Measurements from ENCODE around the gene NSMF.
A peak's percentile ranks its signal among the peaks of the same experiment; 100 is the strongest.

Gene NSMF

GRCh38 chr9:137427454-137428310 is 31.5 kb downstream of the NSMF start:
- no peaks in the 10 kb centered on the region for H3K9me3 Mint-ChIP-seq
- H3K4me1 Mint-ChIP-seq, result peaks cover 5% of the 10 kb centered on the region
- H3K4me3 Mint-ChIP-seq, result no peak overlapping the region
- no peak overlapping the region for H3K27ac Mint-ChIP-seq
- no peaks in the 10 kb centered on the region for H3K27me3 Mint-ChIP-seq
- no peaks in the 10 kb centered on the region for H3K36me3 Mint-ChIP-seq

DNA sequence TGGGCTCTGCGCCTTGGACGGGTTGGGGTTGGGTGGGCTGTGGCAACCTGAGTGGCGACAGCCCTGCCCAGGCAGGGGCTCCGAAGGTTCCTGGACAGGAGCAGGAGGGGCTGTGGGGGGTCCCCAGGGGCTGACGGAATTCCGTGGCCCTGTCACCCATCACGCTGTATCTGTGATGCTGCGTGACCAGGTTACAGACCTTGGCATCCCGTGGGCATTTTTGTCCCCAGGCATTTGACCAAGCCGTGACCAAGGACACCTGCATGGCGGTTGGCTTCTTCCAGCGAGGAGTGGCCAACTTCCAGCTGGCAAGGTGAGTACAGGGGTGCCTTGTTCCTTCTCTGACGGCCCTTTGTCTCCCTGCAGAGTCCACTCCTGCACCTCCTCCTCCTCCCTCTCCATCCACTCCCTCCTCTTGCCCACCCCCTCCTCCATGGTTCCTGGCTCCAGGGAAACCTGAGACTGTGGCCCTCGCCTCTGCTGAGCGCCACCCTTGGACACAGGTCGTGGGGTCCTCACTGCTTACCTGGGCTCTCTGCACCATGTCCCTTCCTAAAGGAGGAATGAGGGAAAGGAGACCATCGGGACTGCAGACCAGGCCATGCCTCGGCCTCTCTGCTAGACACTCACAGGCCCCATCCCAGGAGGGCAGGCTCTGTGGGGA is 33.0 kb downstream of the NSMF start:
- H3K9me3 Mint-ChIP-seq, result no peaks in the 10 kb centered on the region

GRCh38 chr9:137423514-137424291 is 35.4 kb downstream of the NSMF start:
- no peaks in the 10 kb centered on the region for H3K36me3 Mint-ChIP-seq
- no peaks in the 10 kb centered on the region for H3K27me3 Mint-ChIP-seq
- no peak overlapping the region for H3K27ac Mint-ChIP-seq
- peak overlapping the region; percentile 81 for H3K4me3 Mint-ChIP-seq
- peaks cover 12% of the 10 kb centered on the region for H3K4me1 Mint-ChIP-seq
- H3K9me3 Mint-ChIP-seq, result no peaks in the 10 kb centered on the region

More for the DNA sequence above, 33.0 kb downstream of the NSMF start:
- Mint-ChIP-seq H3K27ac (no peak overlapping the region), H3K27me3 (no peaks in the 10 kb centered on the region), H3K4me1 (peaks cover 12% of the 10 kb centered on the region), H3K36me3 (no peaks in the 10 kb centered on the region), H3K4me3 (no peak overlapping the region)

DNA sequence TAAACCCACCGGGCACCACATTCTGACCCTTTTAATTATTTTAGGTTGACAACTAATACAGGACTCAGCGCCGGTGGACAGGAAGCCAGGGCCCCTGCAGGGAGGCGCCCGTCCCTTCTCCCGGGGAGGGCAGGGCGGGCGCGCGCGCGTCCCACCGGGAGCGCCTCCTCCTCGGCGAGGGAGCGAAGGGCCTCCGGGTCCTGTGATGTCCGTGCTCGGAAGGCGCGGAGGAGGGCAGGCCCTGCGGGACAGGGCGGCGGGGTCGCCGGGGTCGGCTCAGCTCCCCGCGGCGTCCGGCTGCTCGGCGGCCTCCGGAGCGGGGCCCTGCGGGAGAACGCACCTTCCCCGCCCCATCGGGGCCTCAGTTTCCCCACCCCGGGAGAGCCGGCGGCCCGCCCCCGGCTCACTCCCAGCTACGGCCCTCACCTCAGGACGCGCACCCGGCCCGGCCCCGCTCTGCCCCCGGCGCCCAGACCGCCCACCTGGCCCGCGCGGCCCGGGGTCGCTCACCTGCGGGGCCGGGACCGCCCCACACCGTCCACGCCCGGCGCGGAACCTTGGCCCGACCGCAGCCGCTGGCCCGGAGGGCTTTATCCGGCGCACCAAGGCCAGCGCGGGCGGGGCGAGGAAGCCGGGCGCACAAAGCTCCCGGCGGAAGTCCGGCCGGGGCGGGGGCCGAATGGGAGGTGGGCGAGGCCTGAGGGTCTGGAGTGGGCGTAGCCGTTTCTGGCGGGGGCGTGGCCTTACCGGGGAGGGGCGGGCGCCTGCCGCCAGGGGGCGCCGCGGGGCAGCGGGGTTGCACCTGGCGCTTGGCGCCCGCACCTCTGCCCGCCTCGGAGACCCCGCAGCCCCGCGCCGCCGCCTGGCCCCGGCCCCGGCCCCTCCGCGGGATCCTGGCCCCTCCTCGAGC is 36.3 kb downstream of the NSMF start, which contains the start of the genes EXD3 and NOXA1:
EXD3 (minus strand) TSS at position 559 of the 910 bp plus-strand sequence. CDS start 27,805 bp downstream, outside the sequence.
NOXA1 (plus strand) TSS at position 790 of the 910 bp plus-strand sequence. CDS start 137 bp downstream, outside the sequence.
- Mint-ChIP-seq H3K4me3 (peak within 1 kb of the TSS; percentile 84), H3K4me1 (peaks cover 12% of the 10 kb centered on the region), H3K27ac (no peak within 1 kb of the TSS), H3K36me3 (no peaks in the 10 kb centered on the region), H3K27me3 (no peaks in the 10 kb centered on the region), H3K9me3 (no peaks in the 10 kb centered on the region)

GRCh38 chr9:137421838-137422603 is 37.1 kb downstream of the NSMF start:
- Mint-ChIP-seq H3K9me3 (no peaks in the 10 kb centered on the region), H3K4me3 (peak overlapping the region; percentile 84), H3K27me3 (no peaks in the 10 kb centered on the region), H3K4me1 (peaks cover 12% of the 10 kb centered on the region), H3K27ac (no peak overlapping the region), H3K36me3 (no peaks in the 10 kb centered on the region)

DNA sequence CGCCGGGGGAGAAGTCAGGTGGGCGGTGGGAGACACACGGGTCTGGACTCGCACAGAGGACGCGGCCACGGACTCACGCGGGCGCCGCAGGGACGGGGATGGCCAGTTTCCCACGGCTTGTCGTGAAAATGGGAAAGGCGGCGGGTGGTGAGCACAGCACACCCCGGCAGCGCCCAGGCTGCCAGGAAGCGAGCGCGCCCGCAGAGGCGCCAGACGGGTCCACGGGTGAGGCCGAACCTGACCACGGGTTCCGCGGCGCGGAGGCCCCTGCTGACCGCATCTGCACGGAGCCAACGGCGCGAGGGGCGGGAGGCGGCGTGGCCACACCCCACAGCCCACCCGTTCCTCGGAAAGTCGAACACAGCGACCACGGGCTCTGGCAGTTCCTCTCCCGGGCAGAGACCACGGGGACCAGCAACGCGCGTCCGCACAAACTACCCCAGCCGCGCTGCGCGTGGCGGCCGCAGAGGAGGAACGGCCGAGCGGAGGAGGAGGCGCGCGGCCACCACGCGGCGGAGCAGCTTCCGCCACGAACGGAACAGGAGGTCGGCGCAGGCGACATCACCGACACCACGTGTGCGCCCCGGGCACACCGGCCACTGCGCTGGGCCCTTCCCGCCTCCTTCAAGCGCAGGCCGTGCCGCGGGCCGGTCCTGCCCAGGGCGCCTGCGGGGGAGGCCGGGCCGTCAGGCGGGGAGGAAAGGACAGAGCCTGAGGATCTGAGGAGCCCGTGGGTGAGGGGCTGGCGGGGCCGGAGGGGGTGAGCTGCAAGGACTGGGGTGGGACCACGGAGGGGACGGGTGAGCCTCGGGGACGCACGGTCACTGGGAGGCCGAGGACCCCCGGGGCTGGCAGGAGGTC is 41.7 kb downstream of the NSMF start:
- H3K4me3 Mint-ChIP-seq, result peak overlapping the region; percentile 23
- peaks cover 12% of the 10 kb centered on the region for H3K4me1 Mint-ChIP-seq
- no peaks in the 10 kb centered on the region for H3K9me3 Mint-ChIP-seq
- H3K27me3 Mint-ChIP-seq, result no peaks in the 10 kb centered on the region
- peaks cover 2% of the 10 kb centered on the region for H3K36me3 Mint-ChIP-seq
- no peak overlapping the region for H3K27ac Mint-ChIP-seq

- Mint-ChIP-seq H3K9me3 (no peaks in the 10 kb centered on the region), H3K27ac (no peak overlapping the region), H3K27me3 (no peaks in the 10 kb centered on the region), H3K4me3 (no peak overlapping the region), H3K36me3 (peaks cover 2% of the 10 kb centered on the region), H3K4me1 (peaks cover 6% of the 10 kb centered on the region)
Observed at GRCh38 chr9:137416563-137417151, 42.5 kb downstream of the NSMF start.

GRCh38 chr9:137416006-137416562 is 43.0 kb downstream of the NSMF start:
- H3K9me3 Mint-ChIP-seq, result no peaks in the 10 kb centered on the region
- H3K27me3 Mint-ChIP-seq, result no peaks in the 10 kb centered on the region
- peaks cover 6% of the 10 kb centered on the region for H3K4me1 Mint-ChIP-seq
- H3K36me3 Mint-ChIP-seq, result peaks cover 2% of the 10 kb centered on the region
- H3K27ac Mint-ChIP-seq, result no peak overlapping the region
- no peak overlapping the region for H3K4me3 Mint-ChIP-seq

DNA sequence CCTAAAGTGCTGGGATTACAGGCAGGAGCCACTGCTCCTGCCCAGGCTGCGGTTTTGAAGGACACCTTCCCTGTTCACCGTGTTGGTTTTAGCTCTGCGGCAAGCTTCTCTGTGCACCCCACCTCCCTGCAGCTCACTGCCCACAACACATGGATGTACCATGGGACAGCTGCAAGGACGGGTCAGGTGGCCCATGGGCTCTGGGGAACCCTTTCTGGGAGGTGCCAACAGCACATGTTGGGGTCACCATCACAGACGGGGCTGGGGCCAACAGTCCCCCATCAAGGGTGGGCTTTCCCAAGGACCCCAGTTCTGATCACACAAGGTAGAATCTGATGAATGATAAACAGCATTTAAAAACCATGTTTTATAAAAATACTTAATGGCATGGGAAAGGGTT is 43.7 kb downstream of the NSMF start:
- H3K9me3 Mint-ChIP-seq, result no peaks in the 10 kb centered on the region
- peaks cover 2% of the 10 kb centered on the region for H3K36me3 Mint-ChIP-seq
- peaks cover 7% of the 10 kb centered on the region for H3K4me1 Mint-ChIP-seq
- no peak overlapping the region for H3K27ac Mint-ChIP-seq
- no peaks in the 10 kb centered on the region for H3K27me3 Mint-ChIP-seq
- H3K4me3 Mint-ChIP-seq, result no peak overlapping the region

DNA sequence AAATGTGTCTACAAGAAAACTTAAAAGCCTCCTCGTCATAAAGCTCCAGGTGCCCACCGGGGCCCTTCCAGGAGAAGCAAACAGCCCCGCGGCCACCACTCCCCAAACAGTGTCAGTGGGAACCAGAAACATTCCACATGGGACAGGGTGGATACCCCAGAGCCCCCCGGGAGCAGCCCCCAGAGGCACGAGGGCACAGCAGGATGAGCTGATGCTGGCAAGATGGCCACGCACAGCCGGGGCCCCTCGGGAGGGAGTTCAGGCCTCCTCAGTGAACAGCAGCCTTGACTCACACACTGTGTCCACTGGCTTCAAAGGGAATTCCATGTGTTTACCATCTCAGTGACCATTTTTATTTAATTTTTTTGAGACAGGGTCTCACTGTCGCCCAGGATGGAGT is 46.7 kb downstream of the NSMF start:
- Mint-ChIP-seq H3K4me3 (no peak overlapping the region), H3K4me1 (peaks cover 9% of the 10 kb centered on the region), H3K9me3 (no peaks in the 10 kb centered on the region), H3K27me3 (no peaks in the 10 kb centered on the region), H3K36me3 (peaks cover 2% of the 10 kb centered on the region), H3K27ac (no peak overlapping the region)

DNA sequence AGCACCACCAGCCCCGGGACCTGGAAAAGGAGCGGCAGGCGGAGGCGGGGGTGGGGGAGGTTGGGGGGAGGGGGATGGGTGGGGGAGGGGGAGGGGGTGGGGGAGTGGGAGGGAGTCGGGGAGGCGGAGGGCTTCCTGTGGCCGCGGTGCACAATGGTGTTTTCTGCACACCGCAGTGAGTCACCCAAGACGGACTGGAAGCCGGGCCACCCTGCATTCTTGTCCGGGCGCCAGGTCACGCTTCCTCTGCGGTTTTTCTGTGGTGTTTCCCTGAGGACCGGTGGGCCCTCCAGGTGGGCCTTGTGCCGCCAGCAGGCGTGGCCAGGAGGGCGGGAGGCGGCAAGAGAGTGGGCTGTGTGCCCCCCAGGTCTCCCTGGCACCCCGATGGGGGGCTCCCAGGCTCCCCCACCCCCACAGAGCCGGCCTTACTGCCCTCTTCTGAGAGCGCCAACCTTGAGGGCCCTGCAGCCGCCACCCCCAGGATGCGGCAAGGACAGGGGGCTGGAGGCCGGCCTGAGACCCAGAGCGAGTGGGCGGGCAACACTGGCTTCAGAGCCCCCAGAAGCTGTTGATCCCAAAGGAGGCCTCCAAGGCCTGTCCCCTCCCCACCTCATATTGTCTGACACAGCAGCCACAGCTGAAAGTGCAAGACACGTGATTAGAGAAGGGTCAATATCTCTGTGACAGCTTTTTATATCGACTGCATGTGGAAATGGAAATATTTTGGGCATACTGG is 47.3 kb downstream of the NSMF start:
- H3K9me3 Mint-ChIP-seq, result no peaks in the 10 kb centered on the region
- peaks cover 2% of the 10 kb centered on the region for H3K36me3 Mint-ChIP-seq
- no peaks in the 10 kb centered on the region for H3K27me3 Mint-ChIP-seq
- H3K4me3 Mint-ChIP-seq, result no peak overlapping the region
- no peak overlapping the region for H3K27ac Mint-ChIP-seq
- H3K4me1 Mint-ChIP-seq, result peaks cover 9% of the 10 kb centered on the region

DNA sequence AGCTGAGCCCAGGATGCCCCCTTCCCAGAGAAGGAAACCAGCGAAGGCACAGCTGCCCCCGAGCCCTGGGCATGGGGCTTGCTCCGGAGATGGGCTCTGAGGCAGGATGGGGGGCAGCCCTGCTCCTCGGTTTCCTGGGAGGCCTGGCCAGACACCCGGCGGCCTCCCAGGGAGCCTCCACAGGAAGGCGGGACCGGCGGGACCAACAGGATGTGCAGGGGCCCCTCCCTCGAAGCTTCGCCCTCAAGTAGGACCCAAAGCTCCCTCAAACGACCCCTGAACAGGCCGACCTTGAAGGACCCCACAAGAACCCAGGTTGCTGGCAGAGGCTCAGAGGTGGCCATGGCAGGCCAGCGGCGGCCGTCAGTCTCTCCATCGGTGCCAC is 47.9 kb downstream of the NSMF start:
- peaks cover 2% of the 10 kb centered on the region for H3K36me3 Mint-ChIP-seq
- no peaks in the 10 kb centered on the region for H3K9me3 Mint-ChIP-seq
- no peak overlapping the region for H3K4me3 Mint-ChIP-seq
- no peaks in the 10 kb centered on the region for H3K27me3 Mint-ChIP-seq
- H3K4me1 Mint-ChIP-seq, result peaks cover 9% of the 10 kb centered on the region
- no peak overlapping the region for H3K27ac Mint-ChIP-seq

All from activated naive CD4-positive, alpha-beta T cell treated with anti-CD3 and anti-CD28 coated beads, Interleukin-2, amount 50 U/mL, for 24 hours (primary cell).